HepG2 (cell line): ENCODE results near the gene ROM1. TPM values are rescaled to one million over a fixed set of nuclear protein-coding genes. Genes with fewer than 3 reads are reported as not detected.

Experiments used
- CREB1 ChIP-seq, 2 experiments: fragments of 450-650 bp in 1 of 2; IDR thresholded peaks; 2 replicates each; pipeline ENCODE4 v1.6.1; 2016 to 2017; ENCODE audit warnings: control low read depth in 1 of 2, mild to moderate bottlenecking in 1 of 2, missing compliant biosample characterization in 1 of 2, missing genetic modification characterization in 1 of 2
- ELF1 ChIP-seq: sonication (generic); formaldehyde crosslinking; IDR thresholded peaks from 2 replicates; pipeline ENCODE4 v1.4.0; 2020; ENCODE audit warnings: missing genetic modification reagents
- FOXA1 ChIP-seq, 2 experiments: fragments of 450-650 bp in 1 of 2; sonication (generic) in 1 of 2; formaldehyde crosslinking in 1 of 2; IDR thresholded peaks; 2 replicates each; pipeline versions ENCODE4 v1.4.0 to v1.6.1; 2016 to 2020; ENCODE audit warnings: missing genetic modification reagents in 1 of 2
- FOXO4 ChIP-seq: sonication (generic); formaldehyde crosslinking; conservative IDR thresholded peaks from 2 replicates; pipeline ENCODE4 v1.8.1; 2023; ENCODE audit warnings: missing genetic modification reagents
- HMG20B ChIP-seq: conservative IDR thresholded peaks from 2 replicates; pipeline ENCODE4 v1.6.1; 2016; ENCODE audit warnings: missing genetic modification reagents, missing compliant biosample characterization
- MYC ChIP-seq: sonication (generic); formaldehyde crosslinking; IDR thresholded peaks from 2 replicates; pipeline ENCODE4 v1.9.0; 2021; ENCODE audit warnings: missing genetic modification reagents, borderline replicate concordance
- NR2C2 ChIP-seq: sonication (generic); formaldehyde crosslinking; IDR thresholded peaks from 2 replicates; pipeline ENCODE4 v1.4.0; 2020; ENCODE audit warnings: missing genetic modification reagents, mild to moderate bottlenecking, moderate library complexity, borderline replicate concordance
- RFXAP ChIP-seq: sonication (generic); formaldehyde crosslinking; IDR thresholded peaks from 2 replicates; pipeline ENCODE4 v1.4.0; 2020; ENCODE audit warnings: missing genetic modification reagents, borderline replicate concordance
- YEATS4 ChIP-seq: sonication (generic); formaldehyde crosslinking; IDR thresholded peaks from 2 replicates; pipeline ENCODE4 v1.4.0; 2020; ENCODE audit warnings: missing genetic modification reagents, borderline replicate concordance
- ZBTB4 ChIP-seq: sonication (generic); formaldehyde crosslinking; IDR thresholded peaks from 2 replicates; pipeline ENCODE4 v1.4.0; 2020; ENCODE audit warnings: missing genetic modification reagents, mild to moderate bottlenecking, borderline replicate concordance
- ZFP36 ChIP-seq: fragments of 150-350 bp; IDR thresholded peaks from 2 replicates; pipeline ENCODE4 v1.6.1; 2018; ENCODE audit warnings: borderline replicate concordance, low read length, low read depth; ENCODE audit not compliant: partially characterized antibody
- ZFP82 ChIP-seq: sonication (generic); formaldehyde crosslinking; IDR thresholded peaks from 2 replicates; pipeline ENCODE4 v1.5.1; 2020; ENCODE audit warnings: mild to moderate bottlenecking, missing genetic modification reagents, borderline replicate concordance
- ZMYM4 ChIP-seq: sonication (generic); formaldehyde crosslinking; IDR thresholded peaks from 2 replicates; pipeline ENCODE4 v1.8.1; 2023; ENCODE audit warnings: mild to moderate bottlenecking, missing genetic modification reagents
- ZNF788 ChIP-seq: sonication (generic); formaldehyde crosslinking; IDR thresholded peaks from 2 replicates; pipeline ENCODE4 v1.5.0; 2020; ENCODE audit warnings: mild to moderate bottlenecking, missing genetic modification reagents, borderline replicate concordance
- polyA plus RNA-seq, 8 experiments: library from polyadenylated mRNA; depleted of rRNA in 3 of 8; stranded (reverse) in 7 of 8; unstranded in 1 of 8; fragments of >200 nt; fragmentation: Illumina TruSeq in 4 of 8; extraction: Trizol in 4 of 8; gene quantifications; 2 replicates each; pipeline versions ENCODE4 v1.2.1 to v1.2.3, GENCODE V29; 2011 to 2016; ENCODE audit warnings: low read depth in 4 of 8, missing spikeins in 1 of 8, mixed read lengths in 1 of 8; ENCODE audit not compliant: insufficient read depth in 1 of 8
- total RNA-seq, 5 experiments: library from RNA; depleted of rRNA; stranded (reverse); fragments of >200 nt; fragmentation: Illumina TruSeq; extraction: Trizol; gene quantifications; 2 replicates each; pipeline ENCODE4 v1.2.3, GENCODE V29; 2016; ENCODE audit warnings: low read depth in 1 of 5
- TF ChIP-seq, protein P1 (sequence below): sonication (generic); formaldehyde crosslinking; IDR thresholded peaks from 2 replicates; pipeline ENCODE4 v1.4.0; 2020; ENCODE audit warnings: missing genetic modification reagents, borderline replicate concordance
- TF ChIP-seq, protein P2 (sequence below): sonication (generic); formaldehyde crosslinking; conservative IDR thresholded peaks from 2 replicates; pipeline ENCODE4 v1.8.0; 2022; ENCODE audit warnings: mild to moderate bottlenecking, moderate library complexity, missing genetic modification reagents

Gene ROM1
- total and polyA plus RNA-seq, 2 of the 13 experiments (the other 11 are each of a cell fraction or from before 2014, with no cell fraction given), result 1.2 to 2.4 TPM

GRCh38 chr11:62591448-62592145 is 21.5 kb upstream of the ROM1 start, which contains the start of gene TUT1 (continued):
- TF ChIP-seq FOXO4 (CRISPR knock-in tag) (0 out of 2 replicates have a peak, but pooled peaks have one; percentile 72), HMG20B (CRISPR knock-in tag) (0 out of 2 replicates have a peak, but pooled peaks have one; percentile 50), FOXA1 (IDR thresholded peaks at IDR 0.05) (no peak), FOXA1 (CRISPR knock-in tag; IDR thresholded peaks at IDR 0.05) (peak; percentile 54), ZMYM4 (CRISPR knock-in tag) (peak; percentile 95), ZNF788 (peak; percentile 94; the same call in 1 of the 2 replicates), ZBTB4 (CRISPR knock-in tag) (no peak), RFXAP (CRISPR knock-in tag) (peak; percentile 94), ZFP36 (no peak), ELF1 (CRISPR knock-in tag) (peak; percentile 90), ZFP82 (CRISPR knock-in tag) (0 out of 2 replicates have a peak, but pooled peaks have one; percentile 26), NR2C2 (CRISPR knock-in tag) (peak; percentile 89), CREB1 (IDR thresholded peaks at IDR 0.05) (peak; percentile 95), CREB1 (CRISPR knock-in tag; IDR thresholded peaks at IDR 0.05) (peak; percentile 99), YEATS4 (peak; percentile 93), MYC (CRISPR knock-in tag) (peak; percentile 86)
- TF ChIP-seq, protein P1, sequence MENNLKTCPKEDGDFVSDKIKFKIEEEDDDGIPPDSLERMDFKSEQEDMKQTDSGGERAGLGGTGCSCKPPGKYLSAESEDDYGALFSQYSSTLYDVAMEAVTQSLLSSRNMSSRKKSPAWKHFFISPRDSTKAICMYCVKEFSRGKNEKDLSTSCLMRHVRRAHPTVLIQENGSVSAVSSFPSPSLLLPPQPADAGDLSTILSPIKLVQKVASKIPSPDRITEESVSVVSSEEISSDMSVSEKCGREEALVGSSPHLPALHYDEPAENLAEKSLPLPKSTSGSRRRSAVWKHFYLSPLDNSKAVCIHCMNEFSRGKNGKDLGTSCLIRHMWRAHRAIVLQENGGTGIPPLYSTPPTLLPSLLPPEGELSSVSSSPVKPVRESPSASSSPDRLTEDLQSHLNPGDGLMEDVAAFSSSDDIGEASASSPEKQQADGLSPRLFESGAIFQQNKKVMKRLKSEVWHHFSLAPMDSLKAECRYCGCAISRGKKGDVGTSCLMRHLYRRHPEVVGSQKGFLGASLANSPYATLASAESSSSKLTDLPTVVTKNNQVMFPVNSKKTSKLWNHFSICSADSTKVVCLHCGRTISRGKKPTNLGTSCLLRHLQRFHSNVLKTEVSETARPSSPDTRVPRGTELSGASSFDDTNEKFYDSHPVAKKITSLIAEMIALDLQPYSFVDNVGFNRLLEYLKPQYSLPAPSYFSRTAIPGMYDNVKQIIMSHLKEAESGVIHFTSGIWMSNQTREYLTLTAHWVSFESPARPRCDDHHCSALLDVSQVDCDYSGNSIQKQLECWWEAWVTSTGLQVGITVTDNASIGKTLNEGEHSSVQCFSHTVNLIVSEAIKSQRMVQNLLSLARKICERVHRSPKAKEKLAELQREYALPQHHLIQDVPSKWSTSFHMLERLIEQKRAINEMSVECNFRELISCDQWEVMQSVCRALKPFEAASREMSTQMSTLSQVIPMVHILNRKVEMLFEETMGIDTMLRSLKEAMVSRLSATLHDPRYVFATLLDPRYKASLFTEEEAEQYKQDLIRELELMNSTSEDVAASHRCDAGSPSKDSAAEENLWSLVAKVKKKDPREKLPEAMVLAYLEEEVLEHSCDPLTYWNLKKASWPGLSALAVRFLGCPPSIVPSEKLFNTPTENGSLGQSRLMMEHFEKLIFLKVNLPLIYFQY (CRISPR knock-in tag), result 0 out of 2 replicates have a peak, but pooled peaks have one; percentile 52
- TF ChIP-seq, protein P2, sequence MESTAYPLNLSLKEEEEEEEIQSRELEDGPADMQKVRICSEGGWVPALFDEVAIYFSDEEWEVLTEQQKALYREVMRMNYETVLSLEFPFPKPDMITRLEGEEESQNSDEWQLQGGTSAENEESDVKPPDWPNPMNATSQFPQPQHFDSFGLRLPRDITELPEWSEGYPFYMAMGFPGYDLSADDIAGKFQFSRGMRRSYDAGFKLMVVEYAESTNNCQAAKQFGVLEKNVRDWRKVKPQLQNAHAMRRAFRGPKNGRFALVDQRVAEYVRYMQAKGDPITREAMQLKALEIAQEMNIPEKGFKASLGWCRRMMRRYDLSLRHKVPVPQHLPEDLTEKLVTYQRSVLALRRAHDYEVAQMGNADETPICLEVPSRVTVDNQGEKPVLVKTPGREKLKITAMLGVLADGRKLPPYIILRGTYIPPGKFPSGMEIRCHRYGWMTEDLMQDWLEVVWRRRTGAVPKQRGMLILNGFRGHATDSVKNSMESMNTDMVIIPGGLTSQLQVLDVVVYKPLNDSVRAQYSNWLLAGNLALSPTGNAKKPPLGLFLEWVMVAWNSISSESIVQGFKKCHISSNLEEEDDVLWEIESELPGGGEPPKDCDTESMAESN (CRISPR knock-in tag), result peak; percentile 93
